Fibroblast of lung (primary cell): ENCODE data around the gene BMP7.

Experiments used
- EZH2 ChIP-seq: IDR thresholded peaks from 2 replicates; pipeline ENCODE4 v1.5.1; 2012; ENCODE audit warnings: low read length, control low read depth, mild to moderate bottlenecking; ENCODE audit errors: missing control alignments
- TF ChIP-seq, protein P1 (sequence below), 2 donors: IDR thresholded peaks in 1 of 2; conservative IDR thresholded peaks in 1 of 2; 1 replicate in 1 of 2; 2 replicates in 1 of 2; pipeline ENCODE4 v1.5.1; 2011 to 2012; ENCODE audit warnings: low read length in 2 of 2, control low read depth in 1 of 2, inconsistent platforms in 1 of 2, low read depth in 1 of 2, mild to moderate bottlenecking in 1 of 2

DNA sequence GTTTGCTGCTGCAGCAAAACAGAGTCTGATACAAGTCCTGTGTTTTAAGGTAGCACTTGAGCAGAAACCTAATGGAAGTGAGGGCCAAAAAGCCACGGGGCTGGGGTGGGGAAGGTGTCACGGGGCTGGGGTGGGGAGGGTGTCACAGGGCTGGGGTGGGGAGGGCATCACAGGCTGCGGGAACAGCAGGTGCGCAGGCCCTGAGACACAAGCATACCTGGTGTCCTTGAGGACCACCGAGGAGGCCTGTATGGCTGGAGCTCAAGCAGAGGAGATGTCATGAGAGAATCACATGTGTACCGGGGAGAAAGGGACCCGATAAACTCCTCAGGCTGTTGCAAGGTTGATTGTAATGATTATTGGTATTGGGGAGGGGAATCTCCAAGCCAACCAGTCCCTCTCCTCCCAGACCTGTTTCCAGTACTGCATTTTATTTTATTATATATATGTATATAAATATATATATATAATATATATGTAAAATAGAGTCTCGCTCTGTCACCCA is 49.6 kb upstream of the BMP7 start:
- TF ChIP-seq, protein P1, sequence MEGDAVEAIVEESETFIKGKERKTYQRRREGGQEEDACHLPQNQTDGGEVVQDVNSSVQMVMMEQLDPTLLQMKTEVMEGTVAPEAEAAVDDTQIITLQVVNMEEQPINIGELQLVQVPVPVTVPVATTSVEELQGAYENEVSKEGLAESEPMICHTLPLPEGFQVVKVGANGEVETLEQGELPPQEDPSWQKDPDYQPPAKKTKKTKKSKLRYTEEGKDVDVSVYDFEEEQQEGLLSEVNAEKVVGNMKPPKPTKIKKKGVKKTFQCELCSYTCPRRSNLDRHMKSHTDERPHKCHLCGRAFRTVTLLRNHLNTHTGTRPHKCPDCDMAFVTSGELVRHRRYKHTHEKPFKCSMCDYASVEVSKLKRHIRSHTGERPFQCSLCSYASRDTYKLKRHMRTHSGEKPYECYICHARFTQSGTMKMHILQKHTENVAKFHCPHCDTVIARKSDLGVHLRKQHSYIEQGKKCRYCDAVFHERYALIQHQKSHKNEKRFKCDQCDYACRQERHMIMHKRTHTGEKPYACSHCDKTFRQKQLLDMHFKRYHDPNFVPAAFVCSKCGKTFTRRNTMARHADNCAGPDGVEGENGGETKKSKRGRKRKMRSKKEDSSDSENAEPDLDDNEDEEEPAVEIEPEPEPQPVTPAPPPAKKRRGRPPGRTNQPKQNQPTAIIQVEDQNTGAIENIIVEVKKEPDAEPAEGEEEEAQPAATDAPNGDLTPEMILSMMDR (conservative IDR thresholded peaks at IDR 0.05 in 1 of 2, IDR thresholded peaks at IDR 0.05 in 1 of 2; ENCODE audit: low read depth in 1 of 2, low read length in 2 of 2), result no peak
- no peak for TF ChIP-seq EZH2
